Adrenal gland (tissue), 12 donors: Measurements from ENCODE around the gene TREH. TPM values are rescaled to one million over a fixed set of nuclear protein-coding genes. Genes with fewer than 3 reads are reported as not detected.

Experiments
- DNase-seq, 7 donors: peaks; one replicate each; pipeline ENCODE4 v3.0.0-alpha.2; 2019 to 2020
- H3K27ac ChIP-seq, 5 donors: fragments of 200-600 bp; sonication (generic) in 4 of 5; 1 replicate in 3 of 5; 2 replicates in 2 of 5; pipeline versions ENCODE4 v1.5.1 to v1.8.0; 2016 to 2020; ENCODE audit warnings: mild to moderate bottlenecking in 1 of 5
- H3K27me3 ChIP-seq: fragments of 200-600 bp; 2 replicates; pipeline ENCODE4 v1.8.0; 2021
- H3K36me3 ChIP-seq, 2 donors: fragments of 200-600 bp; replicated peaks in 1 of 2; 1 replicate in 1 of 2; 2 replicates in 1 of 2; pipeline versions ENCODE4 v1.5.1 to v1.8.0; 2018 to 2022
- H3K4me1 ChIP-seq, 2 donors: fragments of 200-600 bp; replicated peaks in 1 of 2; 1 replicate in 1 of 2; 2 replicates in 1 of 2; pipeline versions ENCODE4 v1.5.1 to v1.8.0; 2018 to 2021
- H3K4me3 ChIP-seq, 4 donors: fragments of 200-600 bp; sonication (generic) in 3 of 4; one replicate each; pipeline ENCODE4 v1.5.1; 2016 to 2018
- H3K9me3 ChIP-seq, 3 donors: fragments of 200-600 bp; sonication (generic) in 1 of 3; replicated peaks in 1 of 3; 1 replicate in 2 of 3; 2 replicates in 1 of 3; pipeline versions ENCODE4 v1.5.1 to v1.8.0; 2016 to 2021
- CTCF ChIP-seq, 6 experiments: fragments of 450-650 bp in 4 of 6; fragments of 200-600 bp in 2 of 6; sonication (generic) in 1 of 6; IDR thresholded peaks; 1 replicate in 5 of 6; 2 replicates in 1 of 6; pipeline versions ENCODE4 v1.5.1 to v1.8.0; 2016 to 2021; ENCODE audit warnings: antibody characterized with exemption in 6 of 6, mild to moderate bottlenecking in 2 of 6, moderate library complexity in 1 of 6
- POLR2A ChIP-seq, 2 donors: fragments of 450-650 bp; IDR thresholded peaks; one replicate each; pipeline ENCODE4 v1.6.1; 2017; ENCODE audit warnings: antibody characterized with exemption in 2 of 2, mild to moderate bottlenecking in 2 of 2, moderate library complexity in 1 of 2
- WGBS, 4 donors: extraction: QIAGEN DNeasy Blood & Tissue Kit in 2 of 4; methylation state at CpG; one replicate each; pipeline versions ENCODE4 v1.1.5 to v1.1.7; 2013 to 2017; 5-methylcytosine and 5-hydroxymethylcytosine counted together
- intact Hi-C, 2 donors: fragments of 100-400 bp; cut with DNase I; formaldehyde crosslinking; loops; one replicate each; pipeline versions ENCODE4 v1.14.1 to v1.15.0; 2022 to 2023
- polyA plus RNA-seq, 3 donors: library from polyadenylated mRNA; stranded (reverse); fragments of 200-250 nt in 2 of 3; fragments of 350-450 nt in 1 of 3; fragmentation: Illumina TruSeq in 1 of 3; extraction: RNeasy Lipid Tissue Mini Kit (QIAGEN cat#74804) in 1 of 3; gene quantifications; one replicate each; pipeline ENCODE4 v1.2.3, GENCODE V29; 2013 to 2014
- total RNA-seq, 9 donors: library from RNA; depleted of rRNA in 4 of 9; stranded (reverse); fragments of >200 nt in 4 of 9; fragments of 120-200 nt in 1 of 9; fragmentation: NEBNext Ultra II Directional in 1 of 9; extraction: Animal tissue kit (Norgen Biotek cat#: 25700) in 1 of 9; gene quantifications; one replicate each; pipeline versions ENCODE4 v1.1.0 to v1.2.4, GENCODE V29; 2013 to 2023
- donor health status: healthy with polysubstance abuse.
- donor health status: Bipolar disorder and iron deficiency.
- donor health status: DM: yes; HTN: yes; CAD: no.
- donor health status: DM: no; HTN: no; CAD: no.
- donor health status: DM: no; HTN: no; CAD: no.
- donor health status: DM: yes; HTN: yes; CAD: no.

The TREH gene
- total and polyA plus RNA-seq, 12 donors = 3.0 to 5.1 TPM; not detected in 10

GRCh38 chr11:118646393-118646792 is 33.1 kb downstream of the TREH start:
- no peaks in the 10 kb centered on the region for H3K27me3 ChIP-seq
- no peak overlapping the region for H3K27ac ChIP-seq
- H3K4me1 ChIP-seq = peaks cover 10 to 18% of the 10 kb centered on the region in 2 donors
- peaks cover 0 to 87% of the 10 kb centered on the region in 2 donors for H3K36me3 ChIP-seq
- 70 to 82% (median 77%) methylated on average over 3 of the region's 3 CpGs for WGBS, 4 donors
- intact Hi-C loops = no loop called here
- no peak for DNase-seq
- H3K4me3 ChIP-seq = no peak overlapping the region
- TF ChIP-seq CTCF (IDR thresholded peaks at IDR 0.05) (no peak), POLR2A (IDR thresholded peaks at IDR 0.05) (no peak)
- H3K9me3 ChIP-seq = no peaks in the 10 kb centered on the region

GRCh38 chr11:118645066-118645715 is 34.3 kb downstream of the TREH start:
- DNase-seq = no peak
- H3K4me3 ChIP-seq = no peak overlapping the region

GRCh38 chr11:118644496-118644895 is 35.0 kb downstream of the TREH start:
- TF ChIP-seq CTCF (IDR thresholded peaks at IDR 0.05) (no peak), POLR2A (IDR thresholded peaks at IDR 0.05) (no peak)
- Histone ChIP-seq H3K4me1 (peaks cover 10 to 18% of the 10 kb centered on the region in 2 donors), H3K9me3 (no peaks in the 10 kb centered on the region), H3K27ac (no peak overlapping the region), H3K27me3 (no peaks in the 10 kb centered on the region), H3K36me3 (peaks cover 0 to 83% of the 10 kb centered on the region in 2 donors), H3K4me3 (no peak overlapping the region)
- no peak for DNase-seq
- WGBS, 4 donors = 90 to 94% (median 92%) methylated on average over 10 of the region's 10 CpGs
- intact Hi-C loops = no loop called here

More at GRCh38 chr11:118645066-118645715, 34.3 kb downstream of the TREH start:
- no peaks in the 10 kb centered on the region for H3K9me3 ChIP-seq
- TF ChIP-seq CTCF (IDR thresholded peaks at IDR 0.05) = no peak
- TF ChIP-seq POLR2A (IDR thresholded peaks at IDR 0.05) = no peak
- peaks cover 0 to 85% of the 10 kb centered on the region in 2 donors for H3K36me3 ChIP-seq
- no peaks in the 10 kb centered on the region for H3K27me3 ChIP-seq
- WGBS, 4 donors = 89 to 94% (median 94%) methylated on average over 19 to 24 of the region's 24 CpGs
- H3K27ac ChIP-seq = no peak overlapping the region
- peaks cover 10 to 18% of the 10 kb centered on the region in 2 donors for H3K4me1 ChIP-seq
- intact Hi-C loops = no loop called here

GRCh38 chr11:118643995-118644345 is 35.5 kb downstream of the TREH start:
- H3K4me3 ChIP-seq = no peak overlapping the region
- intact Hi-C loops = no loop called here
- H3K27ac ChIP-seq = peak overlapping the region in 3 of 5 donors; percentile 61 to 76 (median 64)
- WGBS, 4 donors = 85 to 100% (median 92%) methylated on average over 3 to 7 of the region's 7 CpGs
- peaks cover 10 to 18% of the 10 kb centered on the region in 2 donors for H3K4me1 ChIP-seq
- TF ChIP-seq POLR2A (IDR thresholded peaks at IDR 0.05) = no peak
- no peak for DNase-seq
- H3K36me3 ChIP-seq = peaks cover 0 to 78% of the 10 kb centered on the region in 2 donors
- H3K9me3 ChIP-seq = no peaks in the 10 kb centered on the region
- no peaks in the 10 kb centered on the region for H3K27me3 ChIP-seq
